HG03354 (cell line): ENCODE data around the gene GPR101.
"Not testable (repeated sequence)": the region's sequence is repeated elsewhere in the genome, so short reads cannot be mapped to it uniquely, and the experiment has no call there.

Source experiments
- ATAC-seq: cut with Tn5 transposase; IDR thresholded peaks from one replicate; pipeline ENCODE4 v1.9.1; 2021; ENCODE audit warnings: mild to moderate bottlenecking; ENCODE audit not compliant: unreplicated experiment, poor library complexity, severe bottlenecking

The GPR101 gene

DNA sequence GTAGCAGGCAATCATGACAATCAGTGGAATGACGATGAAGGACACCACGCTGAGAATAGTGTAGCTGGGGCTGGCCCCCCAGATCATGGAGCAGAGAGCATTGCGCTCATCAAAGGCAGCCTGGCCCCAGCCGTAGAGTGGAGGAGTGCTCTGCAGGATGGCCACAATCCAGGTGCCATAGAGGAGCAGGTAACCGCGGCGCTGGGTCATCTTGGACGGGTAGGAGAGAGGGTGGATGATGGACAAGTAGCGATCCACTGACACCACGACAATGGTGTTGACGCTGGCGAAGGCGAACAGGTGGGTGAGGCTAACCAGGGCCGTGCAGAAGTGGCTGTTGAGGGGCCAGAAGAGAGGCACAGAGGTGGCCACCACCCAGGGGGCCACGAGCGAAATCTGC lies 2.8 kb downstream of the GPR101 start:
- ATAC-seq = peak; percentile 6

DNA sequence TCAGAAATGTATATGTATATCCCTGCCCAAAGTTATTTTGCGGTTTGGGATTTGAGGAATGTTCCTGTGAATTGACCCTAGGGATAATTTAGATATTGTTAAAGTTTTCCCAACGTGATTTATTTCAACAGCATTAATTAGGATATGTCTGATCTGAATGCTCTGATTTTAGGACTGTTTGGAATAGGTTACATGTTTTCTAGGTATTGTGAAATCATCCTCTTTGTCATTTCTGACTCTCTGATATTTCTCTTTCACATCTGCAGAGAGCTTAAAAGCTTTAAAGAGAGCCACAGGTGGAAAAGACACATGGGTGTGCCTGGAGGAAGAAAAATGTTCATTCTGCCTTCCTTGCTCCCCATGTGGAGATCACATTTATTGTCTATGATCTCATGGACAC lies 5.1 kb downstream of the GPR101 start:
- no peak for ATAC-seq

DNA sequence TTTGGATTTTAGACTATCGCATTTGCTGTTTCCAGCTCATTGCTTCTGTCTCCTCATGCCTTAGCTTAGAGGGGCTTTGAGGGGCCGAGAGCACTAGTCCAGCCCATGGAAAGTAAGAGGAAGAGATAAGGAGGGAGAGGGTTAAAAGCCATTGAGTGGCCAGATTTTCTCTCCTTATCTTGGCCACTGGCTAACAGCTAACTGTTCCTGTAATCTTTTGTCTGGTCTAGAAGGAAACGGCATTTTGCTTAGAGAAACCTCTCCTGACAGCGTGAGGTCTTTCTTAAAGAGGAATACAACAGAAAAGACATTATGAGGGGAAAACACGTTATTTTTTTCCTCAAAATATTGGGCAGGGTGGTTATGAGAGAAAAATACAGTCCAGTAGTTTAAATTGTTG lies 7.9 kb downstream of the GPR101 start:
- ATAC-seq = no peak

GRCh38 chrX:137000236-137000635 lies 33.6 kb downstream of the GPR101 start:
- ATAC-seq = not testable (repeated sequence)

GRCh38 chrX:136999024-136999423 lies 34.8 kb downstream of the GPR101 start:
- ATAC-seq = no peak
